Measurements from ENCODE around the gene FCRL4. TPM values are rescaled to one million over a fixed set of nuclear protein-coding genes. Genes with fewer than 3 reads are reported as not detected.

Gene FCRL4
- total RNA-seq, 6 experiments from 2014 or later, result not detected

DNA sequence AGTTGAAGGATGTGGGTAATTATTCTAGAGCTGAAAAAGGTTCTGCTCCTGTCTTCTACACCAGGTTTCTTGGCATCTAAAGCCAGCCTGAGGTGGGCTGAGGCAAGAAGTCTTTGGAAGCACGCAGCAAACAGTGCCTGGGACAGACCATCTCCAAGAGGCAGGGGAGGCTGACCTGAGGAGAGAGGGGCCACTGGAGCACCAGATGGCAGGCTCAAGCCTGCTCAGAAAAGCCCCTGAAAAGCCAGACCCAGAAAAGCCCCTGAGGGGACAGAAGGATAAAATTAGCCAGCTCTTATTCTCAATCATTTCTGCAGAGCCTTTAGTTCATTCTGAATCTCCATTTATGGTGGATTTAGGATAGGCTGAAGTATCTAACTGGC lies 17.1 kb downstream of the FCRL4 start:
- DNase-seq (no peak), ATAC-seq (no peak)
- Histone ChIP-seq H3K27me3 (no peaks in the 10 kb centered on the region), H3K4me3 (no peak overlapping the region), H3K27ac (no peak overlapping the region), H3K36me3 (no peaks in the 10 kb centered on the region), H3K4me1 (no peaks in the 10 kb centered on the region), H3K9me3 (no peaks in the 10 kb centered on the region)
- TF ChIP-seq, protein P1, sequence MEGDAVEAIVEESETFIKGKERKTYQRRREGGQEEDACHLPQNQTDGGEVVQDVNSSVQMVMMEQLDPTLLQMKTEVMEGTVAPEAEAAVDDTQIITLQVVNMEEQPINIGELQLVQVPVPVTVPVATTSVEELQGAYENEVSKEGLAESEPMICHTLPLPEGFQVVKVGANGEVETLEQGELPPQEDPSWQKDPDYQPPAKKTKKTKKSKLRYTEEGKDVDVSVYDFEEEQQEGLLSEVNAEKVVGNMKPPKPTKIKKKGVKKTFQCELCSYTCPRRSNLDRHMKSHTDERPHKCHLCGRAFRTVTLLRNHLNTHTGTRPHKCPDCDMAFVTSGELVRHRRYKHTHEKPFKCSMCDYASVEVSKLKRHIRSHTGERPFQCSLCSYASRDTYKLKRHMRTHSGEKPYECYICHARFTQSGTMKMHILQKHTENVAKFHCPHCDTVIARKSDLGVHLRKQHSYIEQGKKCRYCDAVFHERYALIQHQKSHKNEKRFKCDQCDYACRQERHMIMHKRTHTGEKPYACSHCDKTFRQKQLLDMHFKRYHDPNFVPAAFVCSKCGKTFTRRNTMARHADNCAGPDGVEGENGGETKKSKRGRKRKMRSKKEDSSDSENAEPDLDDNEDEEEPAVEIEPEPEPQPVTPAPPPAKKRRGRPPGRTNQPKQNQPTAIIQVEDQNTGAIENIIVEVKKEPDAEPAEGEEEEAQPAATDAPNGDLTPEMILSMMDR (IDR thresholded peaks at IDR 0.05), result no peak
- TF ChIP-seq POLR2A (IDR thresholded peaks at IDR 0.05), result no peak
- intact Hi-C loops (cut with DNase I), result no loop called here
- no CpG with 5 or more reads among the region's 1 CpG for WGBS (ENCODE audit: insufficient coverage, low coverage, low lambda C conversion rate, missing lambda C conversion rate)

DNA sequence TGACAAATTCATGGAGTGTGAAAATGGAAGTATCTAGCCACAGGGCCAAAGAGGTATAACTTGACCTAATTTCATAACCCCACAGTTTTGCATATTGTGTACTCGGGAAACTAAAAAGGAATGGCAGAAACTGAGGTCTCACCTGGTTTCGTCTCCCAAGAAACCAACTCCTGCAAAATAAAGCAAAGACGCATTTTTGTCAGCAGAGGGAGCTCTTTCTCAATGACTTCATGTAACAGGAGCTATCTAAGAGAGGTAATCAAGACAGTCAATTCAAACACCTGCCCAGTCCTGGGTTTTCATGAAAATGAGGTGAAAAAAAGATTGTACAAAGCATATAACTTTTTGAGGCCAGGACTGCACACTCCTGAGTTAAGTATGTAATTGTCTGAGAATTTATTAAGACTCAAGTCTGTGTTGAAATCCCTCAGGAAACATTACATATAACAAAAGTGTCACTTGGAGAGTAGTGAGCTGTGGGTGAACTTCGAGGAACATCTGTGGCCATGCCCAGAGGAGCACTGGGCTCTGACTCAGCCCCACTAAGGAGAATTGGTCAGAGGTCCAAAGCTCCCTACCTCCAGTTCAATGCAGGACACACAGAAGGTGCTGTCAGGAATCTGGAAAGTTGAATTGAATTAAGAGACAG lies 17.6 kb downstream of the FCRL4 start:
- H3K4me3 ChIP-seq, result no peak overlapping the region
- DNase-seq (no peak), ATAC-seq (peak; percentile 71 to 80 (median 74))
- H3K4me1 ChIP-seq, result no peaks in the 10 kb centered on the region
- TF ChIP-seq POLR2A (IDR thresholded peaks at IDR 0.05), result no peak
- TF ChIP-seq, protein P1 (IDR thresholded peaks at IDR 0.05), result peak; percentile 67 to 81 (median 74)
- intact Hi-C loops (cut with DNase I), result no loop called here
- no peak overlapping the region for H3K27ac ChIP-seq
- H3K9me3 ChIP-seq, result no peaks in the 10 kb centered on the region
- H3K27me3 ChIP-seq, result no peaks in the 10 kb centered on the region
- no peaks in the 10 kb centered on the region for H3K36me3 ChIP-seq
- 1% methylated on average over 4 of the region's 4 CpGs for WGBS (ENCODE audit: insufficient coverage, low coverage, low lambda C conversion rate, missing lambda C conversion rate)

DNA sequence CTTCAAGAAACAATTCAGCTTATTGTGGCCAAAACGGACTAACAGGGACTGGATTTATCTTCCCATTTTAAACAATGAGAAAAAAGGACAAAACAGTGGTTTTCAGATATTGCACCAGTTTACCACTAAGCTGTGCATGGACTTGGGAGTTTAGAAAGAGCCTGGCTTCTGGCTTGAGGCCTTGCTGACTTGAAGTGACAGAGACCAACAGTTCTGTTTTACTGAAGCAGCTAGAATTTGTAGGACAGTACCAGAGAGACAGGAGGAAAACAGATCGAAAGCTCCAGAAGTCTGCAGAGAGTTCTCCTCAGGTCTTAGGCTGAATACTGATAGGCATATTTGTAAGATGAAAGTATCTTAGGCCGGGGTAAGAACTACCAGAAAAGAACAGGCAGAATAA lies 20.5 kb downstream of the FCRL4 start:
- Histone ChIP-seq H3K4me3 (no peak overlapping the region), H3K36me3 (no peaks in the 10 kb centered on the region), H3K4me1 (no peaks in the 10 kb centered on the region), H3K27ac (no peak overlapping the region), H3K27me3 (no peaks in the 10 kb centered on the region), H3K9me3 (no peaks in the 10 kb centered on the region)
- ATAC-seq, result no peak
- intact Hi-C loops (cut with DNase I), result no loop called here
- 49% methylated on average over 2 of the region's 3 CpGs for whole genome bisulfite sequencing (ENCODE audit: insufficient coverage, low coverage, low lambda C conversion rate, missing lambda C conversion rate)
- TF ChIP-seq, protein P1 (IDR thresholded peaks at IDR 0.05), result no peak
- TF ChIP-seq POLR2A (IDR thresholded peaks at IDR 0.05), result no peak
- no peak for DNase-seq

DNA sequence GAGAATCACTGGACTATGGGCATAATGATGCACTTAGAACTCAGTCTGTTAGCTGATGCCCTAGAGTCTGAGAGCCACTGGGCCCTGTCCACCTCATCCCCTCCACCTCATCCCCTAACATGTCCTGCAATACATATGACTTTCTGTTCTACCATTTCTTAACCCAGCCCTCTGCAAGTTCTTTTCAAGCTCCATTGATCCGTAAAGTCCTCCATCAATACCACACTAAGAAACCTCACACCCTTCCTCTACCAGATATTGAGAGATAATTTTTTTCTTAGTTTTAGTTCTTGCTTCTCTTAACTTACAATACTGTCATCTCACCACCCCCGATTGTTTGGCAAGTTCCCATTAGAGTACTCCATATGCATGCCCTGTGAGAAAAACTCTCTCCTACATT lies 22.1 kb downstream of the FCRL4 start:
- Histone ChIP-seq H3K27me3 (no peaks in the 10 kb centered on the region), H3K36me3 (no peaks in the 10 kb centered on the region), H3K4me1 (no peaks in the 10 kb centered on the region), H3K4me3 (no peak overlapping the region), H3K9me3 (no peaks in the 10 kb centered on the region), H3K27ac (no peak overlapping the region)
- WGBS (ENCODE audit: insufficient coverage, low coverage, low lambda C conversion rate, missing lambda C conversion rate), result 60% methylated on average over 2 of the region's 2 CpGs
- ATAC-seq (no peak), DNase-seq (no peak)
- TF ChIP-seq POLR2A (IDR thresholded peaks at IDR 0.05), result no peak
- TF ChIP-seq, protein P1 (IDR thresholded peaks at IDR 0.05), result no peak
- intact Hi-C loops (cut with DNase I), result no loop called here

DNA sequence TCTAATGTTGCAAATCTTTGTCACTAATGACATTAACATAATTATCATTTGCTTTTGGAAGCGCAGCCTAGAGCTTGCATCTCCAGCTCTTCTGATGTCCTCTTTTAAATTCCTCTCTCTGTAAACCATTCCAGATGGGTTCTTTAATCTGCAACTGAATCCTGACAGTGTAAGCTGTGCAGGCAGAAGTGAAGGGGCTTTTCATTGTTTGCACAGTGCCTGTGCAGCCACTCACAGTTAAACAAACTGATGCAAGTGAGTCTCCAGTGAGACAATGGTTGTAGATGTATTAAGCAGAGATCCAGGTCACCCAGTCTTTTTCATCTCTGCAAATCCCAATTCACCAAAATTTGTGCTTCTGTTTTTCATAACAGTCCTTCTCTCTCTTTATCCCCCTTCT lies 23.0 kb downstream of the FCRL4 start:
- no peak overlapping the region for H3K27ac ChIP-seq
- H3K27me3 ChIP-seq, result no peaks in the 10 kb centered on the region
- WGBS (ENCODE audit: insufficient coverage, low coverage, low lambda C conversion rate, missing lambda C conversion rate), result 62% methylated on average over 1 of the region's 1 CpG
- no peak for TF ChIP-seq POLR2A (IDR thresholded peaks at IDR 0.05)
- TF ChIP-seq, protein P1 (IDR thresholded peaks at IDR 0.05), result no peak
- H3K4me3 ChIP-seq, result no peak overlapping the region
- H3K4me1 ChIP-seq, result no peaks in the 10 kb centered on the region
- no peaks in the 10 kb centered on the region for H3K9me3 ChIP-seq
- no peaks in the 10 kb centered on the region for H3K36me3 ChIP-seq
- DNase-seq (no peak), ATAC-seq (no peak)
- intact Hi-C loops (cut with DNase I), result no loop called here

All from right lobe of liver (tissue), 6 donors.